Left lobe of liver (tissue), 2 donors: Measurements from ENCODE around the gene SOCS6. TPM values are rescaled to one million over a fixed set of nuclear protein-coding genes. Genes with fewer than 3 reads are reported as not detected.

Experiments
- ATAC-seq: fragments of 200-7000 bp; cut with Tn5 transposase; one replicate; pipeline ENCODE4 v1.9.1; 2020; ENCODE audit warnings: mild to moderate bottlenecking, moderate library complexity
- DNase-seq: peaks from one replicate; pipeline ENCODE4 v3.0.0-alpha.2; 2020; ENCODE audit warnings: low spot score
- total RNA-seq: library from RNA; stranded (reverse); gene quantifications from one replicate; pipeline ENCODE4 v1.2.1, GENCODE V29; 2021
- donor health status: DM: no; HTN: no; CAD: no; lungs with moderate emphysema.
- donor health status: DM: no; HTN: yes; CAD: no.

The SOCS6 gene
- total RNA-seq, 1 donor from 2014 or later: 12.0 TPM

- peak; percentile 54 for ATAC-seq
- DNase-seq: peak; percentile 59
These were observed 534 bp upstream of the SOCS6 start for GRCh38 chr18:70288171-70288850.

- DNase-seq: peak; percentile 62
- ATAC-seq: peak; percentile 72
These were observed 787 bp downstream of the SOCS6 start for GRCh38 chr18:70289351-70290312.

- no peak for DNase-seq
- ATAC-seq: no peak
These were observed 1.8 kb downstream of the SOCS6 start for GRCh38 chr18:70290482-70291294.

- no peak for ATAC-seq
- no peak for DNase-seq
These were observed 2.4 kb downstream of the SOCS6 start for GRCh38 chr18:70291295-70291574.

- ATAC-seq: no peak
These were observed 3.8 kb downstream of the SOCS6 start for GRCh38 chr18:70292628-70293027.

GRCh38 chr18:70293166-70293565, 4.3 kb downstream of the SOCS6 start:
- DNase-seq: no peak
- no peak for ATAC-seq

More at GRCh38 chr18:70292628-70293027, 3.8 kb downstream of the SOCS6 start:
- DNase-seq: no peak

- DNase-seq: no peak
- ATAC-seq: no peak
These were observed 5.8 kb downstream of the SOCS6 start for GRCh38 chr18:70294471-70295191.

- ATAC-seq: peak; percentile 54
- no peak for DNase-seq
These were observed 6.6 kb downstream of the SOCS6 start for GRCh38 chr18:70295192-70296188.

- ATAC-seq (peak; percentile 84), DNase-seq (no peak)
These were observed 7.4 kb downstream of the SOCS6 start for GRCh38 chr18:70296289-70296688.

GRCh38 chr18:70296781-70297180, 7.9 kb downstream of the SOCS6 start:
- DNase-seq: no peak
- ATAC-seq: no peak

GRCh38 chr18:70299393-70299792, 10.5 kb downstream of the SOCS6 start:
- ATAC-seq (no peak), DNase-seq (no peak)

- ATAC-seq (no peak), DNase-seq (no peak)
These were observed 12.8 kb downstream of the SOCS6 start for GRCh38 chr18:70301667-70302066.

GRCh38 chr18:70308555-70309294, 19.9 kb downstream of the SOCS6 start:
- DNase-seq (no peak), ATAC-seq (no peak)

GRCh38 chr18:70310560-70311320, 21.9 kb downstream of the SOCS6 start:
- DNase-seq: no peak
- ATAC-seq: peak; percentile 33

GRCh38 chr18:70311726-70312125, 22.9 kb downstream of the SOCS6 start:
- no peak for DNase-seq
- ATAC-seq: no peak

GRCh38 chr18:70313640-70314039, 24.8 kb downstream of the SOCS6 start:
- DNase-seq (no peak), ATAC-seq (peak; percentile 43)

- no peak for ATAC-seq
- no peak for DNase-seq
These were observed 25.4 kb downstream of the SOCS6 start for GRCh38 chr18:70314151-70314782.

GRCh38 chr18:70319187-70319586, 30.3 kb downstream of the SOCS6 start:
- ATAC-seq (no peak), DNase-seq (no peak)
